HG02981 (cell line): ENCODE data around the gene ZNF662.

ENCODE experiments used
- ATAC-seq: cut with Tn5 transposase; IDR thresholded peaks from one replicate; pipeline ENCODE4 v1.9.1; 2021; ENCODE audit warnings: mild to moderate bottlenecking, moderate library complexity; ENCODE audit not compliant: unreplicated experiment

ZNF662 gene

DNA sequence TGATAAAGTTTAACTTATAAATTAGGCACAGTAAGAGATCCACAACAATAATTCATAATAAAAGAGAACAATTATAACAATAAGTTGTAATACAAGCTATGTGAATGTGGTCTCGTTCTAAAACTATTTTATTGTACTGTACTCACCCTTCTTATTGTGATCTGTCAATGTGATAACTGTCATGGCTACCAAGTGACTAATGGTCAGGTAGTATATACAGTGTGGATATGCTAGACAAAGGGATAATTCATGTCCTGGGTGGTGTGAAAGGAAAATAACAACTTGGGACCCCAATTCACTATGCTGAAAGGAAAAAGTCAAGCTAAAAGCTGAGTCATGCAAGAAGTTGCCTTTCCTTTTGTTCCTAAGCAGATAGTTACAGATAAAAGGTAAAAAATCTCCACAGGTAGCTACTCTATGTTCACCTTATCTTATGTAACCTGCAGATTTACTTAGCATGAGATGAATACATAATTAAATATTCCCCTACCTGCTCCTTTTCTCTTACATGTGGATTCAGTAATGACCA lies 19.6 kb upstream of the ZNF662 start:
- ATAC-seq, result no peak

DNA sequence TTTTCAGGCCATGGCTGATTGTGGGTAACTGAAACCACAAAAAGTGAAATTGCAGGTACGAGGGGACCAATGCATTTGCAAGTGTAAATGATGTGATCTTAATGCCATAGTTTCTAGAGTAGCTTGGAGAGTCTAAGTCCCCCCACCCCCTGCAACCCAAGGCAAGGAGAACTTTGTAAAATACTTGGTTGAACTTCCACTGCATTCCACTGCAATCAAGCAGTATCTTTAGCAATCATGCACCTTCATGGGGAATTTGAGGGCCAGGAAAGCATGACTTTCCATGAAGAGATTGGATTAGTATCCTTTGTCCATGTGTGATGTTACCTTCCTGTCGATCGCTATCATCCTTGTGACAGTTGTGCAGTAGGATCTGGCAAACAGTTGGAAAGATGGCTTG lies 18.9 kb upstream of the ZNF662 start:
- ATAC-seq, result no peak

DNA sequence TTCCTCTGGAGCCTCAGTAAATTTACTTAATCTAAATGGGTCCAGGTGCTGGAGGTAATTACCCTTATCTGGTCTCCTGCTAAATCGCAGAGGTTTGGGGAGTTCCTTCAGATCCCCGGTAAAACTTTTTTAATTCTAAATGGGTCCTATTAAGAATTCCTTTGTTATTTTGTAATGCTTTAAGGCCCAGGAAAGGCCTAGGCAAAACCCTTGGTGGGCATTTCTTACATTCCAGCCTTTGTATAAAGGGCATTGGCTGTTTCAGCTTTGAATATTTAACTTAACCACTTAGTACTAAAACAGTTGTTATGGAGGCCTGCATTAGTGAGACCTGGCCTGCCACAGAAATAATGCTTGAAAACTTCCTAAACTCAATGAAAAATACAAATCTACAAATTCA lies 14.9 kb upstream of the ZNF662 start:
- ATAC-seq, result no peak

DNA sequence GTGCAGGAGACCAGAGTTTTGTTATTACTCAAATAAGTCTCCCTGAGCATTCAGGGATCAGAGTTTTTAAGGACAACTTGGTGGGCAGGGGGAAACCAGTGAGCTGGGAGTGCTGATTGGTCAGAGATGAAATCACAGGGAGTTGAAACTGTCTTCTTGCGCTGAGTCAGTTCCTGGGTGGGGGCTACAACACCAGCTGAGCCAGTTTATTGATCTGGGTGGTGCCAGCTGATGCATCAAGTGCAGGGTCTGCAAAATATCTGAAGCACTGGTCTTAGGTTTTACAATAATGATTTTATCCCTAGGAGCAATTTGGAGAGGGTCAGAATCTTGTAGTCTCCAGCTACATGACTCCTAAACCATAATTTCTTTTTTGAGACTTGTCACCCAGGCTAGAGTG lies 13.8 kb upstream of the ZNF662 start:
- ATAC-seq, result no peak

DNA sequence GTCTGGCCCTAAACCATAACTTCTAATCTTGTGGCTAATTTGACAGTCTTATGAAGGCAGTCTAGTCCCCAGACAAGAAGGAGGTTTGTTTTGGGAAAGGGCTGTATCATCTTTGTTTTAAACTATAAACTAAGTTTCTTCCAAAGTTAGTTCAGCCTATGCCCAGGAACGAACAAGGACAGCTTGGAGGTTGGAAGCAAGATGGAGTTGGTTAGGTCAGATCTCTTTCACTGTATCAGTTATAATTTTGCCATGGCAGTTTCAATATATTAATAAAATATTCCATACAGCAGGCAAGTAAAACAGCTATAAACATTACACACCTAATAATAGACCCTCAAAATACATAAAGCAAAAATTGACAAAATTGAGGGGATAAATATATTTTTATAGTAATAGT lies 13.1 kb upstream of the ZNF662 start:
- no peak for ATAC-seq

DNA sequence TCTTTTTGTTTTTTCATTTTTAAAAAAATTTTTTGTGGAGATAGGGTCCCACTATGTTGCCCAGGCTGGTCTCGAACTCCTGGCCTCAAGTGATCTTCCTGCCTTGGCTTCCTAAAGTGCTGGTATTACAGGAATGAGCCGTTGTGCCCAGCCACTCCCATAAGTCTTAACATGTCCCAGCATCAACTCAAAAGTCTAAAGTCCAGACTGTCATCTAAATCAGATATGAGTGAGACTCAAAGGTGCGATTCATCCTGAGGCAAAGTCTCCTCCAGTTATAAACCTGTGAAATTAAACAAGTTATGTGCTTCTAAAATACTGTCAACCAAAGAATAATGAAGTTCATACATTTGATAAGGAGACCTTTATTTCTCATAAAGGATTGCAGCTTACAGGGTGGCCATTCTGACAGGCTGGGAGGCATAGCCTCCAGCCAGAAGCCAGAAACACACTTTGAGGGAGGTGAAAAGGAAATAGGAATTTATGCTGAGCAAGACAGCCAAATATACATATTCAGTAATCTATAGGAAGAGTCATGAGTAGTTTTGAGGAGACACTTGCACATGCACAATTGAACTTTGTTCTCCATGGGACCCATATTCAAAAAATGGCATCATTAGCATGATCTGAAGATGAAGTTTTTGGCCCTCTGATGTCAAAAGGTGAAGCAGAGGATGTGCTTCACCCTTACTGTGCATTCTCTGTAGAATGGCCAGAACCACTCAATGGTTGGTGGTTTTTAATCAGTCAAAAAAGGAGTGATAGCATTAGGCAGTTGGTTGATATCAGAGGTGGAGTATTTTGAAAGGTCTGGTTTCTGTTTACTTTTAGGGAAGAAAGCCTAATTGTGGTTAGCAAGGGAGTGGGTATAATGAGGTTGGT lies 11.0 kb upstream of the ZNF662 start:
- ATAC-seq, result no peak

DNA sequence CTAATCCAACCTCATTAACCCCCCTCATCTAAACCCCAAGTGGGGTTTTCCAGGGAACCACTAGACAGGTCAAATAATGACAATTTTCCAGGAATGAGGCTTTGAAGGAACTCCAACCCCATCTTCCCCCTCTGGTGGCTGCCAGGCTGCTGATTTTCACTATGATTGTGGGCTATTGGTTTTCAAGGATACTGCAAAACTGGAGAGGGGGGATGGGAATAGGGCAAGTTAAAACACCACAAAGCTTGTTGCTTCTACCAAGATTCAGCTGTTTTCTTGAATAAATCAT lies 10.4 kb upstream of the ZNF662 start:
- ATAC-seq, result no peak

DNA sequence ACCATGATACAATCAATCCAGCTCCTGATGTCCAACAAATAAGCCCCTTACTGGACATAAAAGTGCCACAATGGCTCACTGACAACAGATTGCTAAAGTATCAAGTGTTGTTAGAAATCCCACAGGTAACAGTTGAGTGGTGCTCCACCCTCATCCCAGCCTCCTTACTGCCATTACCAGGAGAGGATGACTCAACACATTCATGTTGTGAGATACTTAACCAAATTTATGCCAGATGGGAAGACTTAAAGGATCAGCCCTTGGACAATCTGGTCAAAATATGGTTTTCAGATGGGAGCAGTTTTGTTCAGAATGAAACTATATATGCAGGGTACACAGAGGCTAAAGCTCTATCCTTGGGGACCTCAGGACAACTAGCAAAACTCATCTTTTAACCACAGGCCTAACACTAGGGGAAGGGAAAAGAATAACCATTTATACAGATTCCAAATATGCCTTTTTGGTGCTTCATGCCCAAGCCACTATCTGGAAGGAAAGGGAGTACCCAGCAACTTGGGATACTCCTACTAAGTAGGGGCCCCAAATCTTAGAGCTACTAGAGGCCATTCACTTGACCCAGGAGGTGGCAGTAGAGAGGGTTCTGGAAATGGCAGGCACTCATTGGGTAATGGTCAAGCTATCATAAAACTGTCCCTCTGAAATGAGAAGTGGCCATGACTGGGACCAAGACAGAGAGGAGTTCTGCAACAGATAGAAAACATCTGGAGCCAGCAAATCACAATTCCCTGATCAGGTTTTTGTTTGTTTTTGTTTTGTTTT lies 6.9 kb upstream of the ZNF662 start:
- no peak for ATAC-seq

DNA sequence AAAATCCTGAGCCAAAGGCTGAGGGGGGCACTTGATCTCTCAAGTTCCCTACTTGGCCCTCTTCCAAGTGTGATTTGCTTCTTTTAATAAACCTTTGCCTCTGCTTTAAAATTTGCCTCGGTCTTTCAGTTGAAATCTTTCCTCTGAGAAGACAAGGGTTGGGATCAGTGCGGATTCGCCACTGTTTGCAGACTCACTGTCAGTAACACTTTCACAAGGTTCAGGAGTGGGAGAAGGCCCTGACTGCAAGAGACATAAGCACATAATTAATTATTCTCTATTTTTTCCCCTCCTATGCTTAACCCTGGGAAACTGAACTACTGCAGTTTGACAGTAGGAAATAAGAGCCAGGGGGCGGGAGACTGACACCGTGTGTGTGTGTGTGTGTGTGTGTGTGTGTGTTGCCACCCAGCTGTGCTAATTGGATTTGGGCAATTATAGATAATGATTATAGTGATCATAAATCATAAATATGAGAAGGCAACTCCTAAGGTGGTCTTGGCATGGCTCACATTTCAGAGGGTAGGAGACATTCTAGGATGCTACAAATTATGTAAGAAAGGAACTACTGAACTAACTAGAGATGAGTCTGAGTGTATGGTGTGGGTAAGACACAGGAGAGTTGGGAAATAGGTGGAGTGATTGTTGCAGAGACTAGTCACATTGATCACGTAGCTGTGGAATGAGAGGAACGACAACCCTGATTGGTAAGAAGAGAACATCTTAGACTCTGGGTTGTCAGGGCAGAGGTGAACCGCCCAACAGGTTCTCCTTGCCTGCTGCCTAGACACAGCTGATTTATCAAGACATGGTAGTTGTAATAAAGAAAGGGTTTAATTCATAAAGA lies 5.5 kb upstream of the ZNF662 start:
- no peak for ATAC-seq

DNA sequence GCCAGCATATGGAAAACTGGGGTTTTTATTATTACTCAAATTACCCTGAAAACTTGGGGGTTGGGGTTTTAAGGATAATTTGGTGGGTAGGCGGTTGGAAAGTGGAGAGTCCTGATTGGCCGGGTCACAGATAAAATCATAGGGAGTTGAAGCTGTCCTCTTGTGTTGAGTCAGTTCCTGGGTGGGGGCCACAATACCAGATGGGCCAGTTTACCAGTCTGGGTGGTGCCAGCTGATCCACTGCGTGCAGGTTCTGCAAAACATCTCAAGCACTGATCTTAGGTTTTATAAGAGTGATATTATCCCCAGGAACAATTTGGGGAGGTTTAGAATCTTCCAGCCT lies 4.9 kb upstream of the ZNF662 start:
- no peak for ATAC-seq

DNA sequence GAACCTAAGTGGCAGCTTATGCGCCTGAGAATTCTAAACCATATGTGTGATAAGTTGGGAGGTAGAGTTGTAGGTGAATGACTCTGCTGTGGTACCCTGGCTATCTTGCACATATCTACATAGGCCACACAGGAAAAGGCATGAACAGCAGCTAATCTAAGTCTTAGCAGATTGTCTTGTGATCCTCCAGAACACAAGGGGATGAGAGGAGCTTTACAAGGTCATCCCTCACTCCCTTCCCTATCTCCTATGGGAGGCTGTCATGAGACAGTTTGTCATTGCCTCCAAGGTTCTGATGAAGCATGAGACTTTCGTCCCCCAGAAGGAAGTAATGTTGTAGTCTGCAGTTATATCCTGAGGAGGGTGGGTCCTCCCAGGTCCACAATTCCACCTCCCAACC lies 3.7 kb upstream of the ZNF662 start:
- ATAC-seq, result no peak

DNA sequence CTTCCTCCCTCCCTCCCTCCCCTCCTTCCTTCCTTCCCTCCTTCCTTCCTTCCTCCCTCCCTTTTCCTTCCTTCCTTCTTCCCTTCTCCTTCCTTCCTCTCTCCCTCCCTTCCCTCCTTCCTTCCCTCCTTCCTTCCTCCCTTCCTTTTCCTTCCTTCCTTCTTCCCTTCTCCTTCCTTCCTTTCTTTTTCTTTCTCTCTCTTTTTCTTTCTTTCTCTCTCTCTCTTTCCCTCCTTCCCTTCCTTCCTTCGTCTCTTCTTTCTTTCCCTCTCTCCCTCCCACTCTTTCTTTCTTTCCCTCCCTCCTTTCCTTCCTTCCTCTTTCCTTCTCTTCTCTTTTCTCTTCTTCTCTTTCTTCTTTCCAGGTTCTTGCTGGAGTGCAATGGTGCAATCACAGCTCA lies 1.9 kb upstream of the ZNF662 start:
- no peak for ATAC-seq

DNA sequence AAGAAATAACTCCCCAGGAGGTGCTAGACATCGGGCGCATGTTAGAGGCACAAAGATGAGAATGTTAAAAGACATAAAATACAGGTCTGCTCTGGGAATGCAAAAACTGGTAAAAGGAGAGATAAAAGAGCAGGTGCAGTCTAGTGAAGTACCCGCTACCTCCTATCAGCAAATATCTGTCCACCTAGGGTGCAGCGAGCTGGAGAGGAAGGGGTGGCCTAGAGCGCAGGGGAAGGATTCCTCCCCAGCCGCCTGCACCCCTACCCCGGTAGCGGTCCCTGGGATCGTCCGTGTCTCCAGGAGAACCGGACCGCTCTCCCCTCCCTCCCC lies 237 bp upstream of the ZNF662 start:
- no peak for ATAC-seq

DNA sequence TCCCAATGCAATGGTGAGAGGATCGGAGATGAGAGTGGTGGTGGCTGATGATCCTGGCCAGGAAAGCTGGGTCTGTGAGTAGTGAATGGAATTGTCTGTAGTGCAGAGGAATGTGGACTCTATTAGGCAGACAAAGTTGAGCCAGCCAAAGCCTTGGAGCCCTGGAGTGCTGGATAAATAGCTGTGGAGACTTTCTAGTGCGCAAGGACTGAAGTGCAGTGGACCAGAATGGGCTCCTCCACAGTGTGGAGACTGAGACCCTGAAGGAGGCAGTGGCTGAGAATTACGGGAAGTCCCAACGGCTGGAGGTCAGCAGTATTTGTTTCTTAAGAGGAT lies 874 bp downstream of the ZNF662 start:
- no peak for ATAC-seq

DNA sequence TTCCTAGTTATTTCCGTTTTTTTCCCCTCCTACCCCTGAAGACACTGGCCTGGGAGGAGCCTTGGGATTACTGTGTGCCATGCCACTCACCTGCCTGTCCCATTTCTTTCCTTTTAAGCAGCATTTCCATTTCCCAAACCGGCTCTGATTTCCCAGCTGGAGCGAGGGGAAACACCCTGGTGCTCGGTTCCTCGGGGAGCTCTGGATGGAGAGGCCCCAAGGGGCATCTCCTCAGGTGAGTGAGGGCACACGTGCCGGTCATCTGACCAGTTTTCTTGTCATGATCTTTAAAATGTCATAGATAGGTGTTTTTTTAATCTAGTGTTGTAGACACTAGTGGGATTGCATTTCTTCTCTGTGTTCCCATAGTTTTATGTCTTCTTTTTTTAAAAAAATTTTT lies 2.7 kb downstream of the ZNF662 start:
- ATAC-seq, result no peak

DNA sequence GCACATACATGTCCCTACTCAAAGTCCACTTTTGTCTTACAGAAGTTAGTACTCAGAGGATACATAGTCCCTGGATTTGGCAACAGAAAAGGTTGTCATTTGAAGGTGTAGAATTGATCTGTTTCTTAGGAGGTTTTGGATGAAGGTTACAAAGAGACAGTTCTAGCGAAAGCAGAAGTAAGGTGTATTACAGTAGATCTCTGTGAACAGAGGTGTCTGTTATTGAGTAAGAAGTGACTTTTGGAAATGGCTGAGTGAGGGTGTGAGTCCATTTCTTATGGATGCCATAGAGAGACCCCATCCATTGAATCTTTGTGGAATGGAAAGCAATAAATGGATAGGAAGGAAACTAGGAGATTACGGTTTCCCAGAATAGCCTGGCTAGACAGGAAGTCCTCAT lies 5.6 kb downstream of the ZNF662 start:
- ATAC-seq, result no peak

DNA sequence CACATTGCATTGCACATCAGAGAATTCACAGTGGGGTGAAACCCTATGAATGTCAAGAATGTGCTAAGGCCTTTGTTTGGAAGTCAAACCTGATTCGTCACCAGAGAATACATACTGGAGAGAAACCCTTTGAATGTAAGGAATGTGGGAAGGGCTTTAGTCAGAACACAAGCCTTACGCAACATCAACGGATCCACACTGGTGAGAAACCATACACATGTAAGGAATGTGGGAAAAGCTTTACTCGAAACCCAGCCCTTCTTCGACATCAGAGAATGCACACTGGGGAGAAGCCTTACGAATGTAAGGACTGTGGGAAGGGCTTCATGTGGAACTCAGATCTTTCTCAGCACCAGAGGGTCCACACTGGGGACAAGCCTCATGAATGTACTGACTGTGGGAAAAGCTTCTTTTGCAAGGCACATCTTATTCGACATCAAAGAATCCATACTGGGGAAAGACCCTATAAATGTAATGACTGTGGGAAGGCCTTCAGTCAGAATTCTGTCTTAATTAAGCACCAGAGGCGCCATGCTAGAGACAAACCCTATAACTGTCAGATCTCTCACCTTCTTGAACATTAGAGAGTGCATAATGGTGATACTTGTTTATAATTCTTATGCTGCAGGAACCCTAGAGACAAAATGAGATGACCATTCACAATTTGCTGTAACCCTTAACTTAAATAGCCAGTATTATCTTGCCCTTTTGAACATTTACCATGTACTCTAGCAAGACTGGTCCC lies 9.0 kb downstream of the ZNF662 start:
- ATAC-seq, result no peak

DNA sequence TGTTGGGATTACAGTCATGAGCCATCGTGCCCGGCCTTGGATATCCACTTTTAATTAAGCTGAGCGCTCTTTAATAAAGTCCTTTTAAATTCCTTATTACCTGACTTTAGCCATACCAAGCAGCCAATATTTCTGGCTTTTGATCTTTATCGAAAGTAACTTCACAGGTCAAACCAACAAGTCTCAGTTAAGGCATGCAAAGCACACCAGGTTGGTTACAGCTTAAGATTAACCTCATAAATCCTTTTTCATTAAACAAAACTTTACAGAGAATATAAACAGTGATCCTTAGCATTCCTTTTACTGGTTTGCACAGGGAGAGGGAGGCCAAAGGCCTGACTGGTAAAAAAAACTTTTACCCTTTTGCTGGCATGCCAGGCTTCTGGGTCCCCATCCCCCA lies 17.7 kb downstream of the ZNF662 start:
- no peak for ATAC-seq

DNA sequence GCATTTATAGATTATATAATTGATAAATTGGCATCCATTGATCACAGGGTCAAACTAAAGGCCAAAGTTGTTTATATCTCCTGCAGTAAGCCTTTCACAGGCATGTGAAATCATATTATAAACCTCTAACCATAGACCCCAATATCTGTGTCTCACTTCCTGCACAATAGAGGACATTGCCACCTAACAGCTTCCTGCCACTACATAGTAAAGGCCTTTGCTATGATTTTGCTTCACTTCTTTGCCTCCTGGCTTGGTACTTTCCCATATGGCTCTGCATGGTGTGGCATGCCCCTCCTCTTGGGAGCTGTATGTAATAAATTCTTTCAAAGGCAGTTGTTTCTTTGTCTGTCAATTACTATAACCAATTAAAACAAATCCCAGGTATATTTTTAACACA lies 20.4 kb downstream of the ZNF662 start:
- no peak for ATAC-seq

DNA sequence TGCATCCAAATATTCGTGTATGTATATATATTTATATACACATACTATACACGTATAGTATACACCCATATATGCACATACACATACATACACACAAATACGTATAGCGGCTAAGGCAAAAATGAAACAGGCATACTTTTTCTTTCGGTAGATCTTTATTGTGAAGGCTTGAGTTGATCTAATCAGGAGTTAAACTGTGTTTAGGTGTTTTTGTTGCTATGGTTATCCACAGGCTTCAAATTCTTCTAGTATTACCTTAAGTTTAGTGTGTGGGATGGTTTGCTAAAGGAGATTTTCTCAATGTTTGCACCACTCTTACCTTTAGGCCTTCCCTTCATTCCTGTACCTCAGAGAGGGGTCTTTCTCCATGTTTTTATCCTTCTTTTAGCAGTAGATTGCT lies 28.2 kb downstream of the ZNF662 start:
- ATAC-seq, result no peak

DNA sequence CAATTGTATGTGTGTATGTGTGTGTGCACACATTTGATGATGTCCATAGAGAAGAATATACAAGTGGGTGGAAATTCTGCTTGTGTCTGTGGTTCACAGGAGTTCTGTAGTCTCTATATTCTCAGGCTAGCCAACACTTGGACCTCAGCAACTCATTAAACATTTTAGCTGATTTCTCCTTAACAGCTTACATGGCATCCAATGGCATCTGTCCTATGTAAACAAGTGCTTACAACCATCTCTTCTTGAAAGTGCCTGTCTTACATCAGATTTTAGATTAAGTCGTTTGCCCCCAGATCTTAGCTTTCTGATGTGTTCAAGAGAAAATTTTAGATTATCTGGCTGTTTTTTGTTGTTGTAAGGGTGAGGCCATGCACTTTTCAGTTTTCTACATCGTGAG lies 29.0 kb downstream of the ZNF662 start:
- ATAC-seq, result no peak
